GM12878 (cell line): ENCODE results near the gene FCER1G.

Experiments used
- CEBPB ChIP-seq, 2 experiments: fragments of 150-350 bp in 1 of 2; IDR thresholded peaks; 2 replicates each; pipeline ENCODE4 v1.6.1; 2012 to 2014; ENCODE audit warnings: low read depth in 2 of 2, low read length in 2 of 2, borderline replicate concordance in 1 of 2, inconsistent platforms in 1 of 2
- CHD1 ChIP-seq: IDR thresholded peaks from 2 replicates; pipeline ENCODE4 v1.6.1; 2012; ENCODE audit warnings: low read depth, low read length, improper control_type of control experiment
- CREM ChIP-seq: IDR thresholded peaks from 2 replicates; pipeline ENCODE4 v1.6.1; 2014; ENCODE audit warnings: antibody characterized with exemption, low read depth
- CTCF ChIP-seq, 3 experiments: IDR thresholded peaks in 2 of 3; conservative IDR thresholded peaks in 1 of 3; 2 replicates each; pipeline ENCODE4 v1.5.1; 2011; ENCODE audit warnings: low read depth in 3 of 3, low read length in 3 of 3, mild to moderate bottlenecking in 3 of 3, control low read depth in 2 of 3, moderate library complexity in 2 of 3, inconsistent platforms in 1 of 3, mixed read lengths in 1 of 3; ENCODE audit not compliant: control insufficient read depth in 2 of 3, insufficient read depth in 1 of 3; ENCODE audit errors: extremely low read depth in 1 of 3
- MXI1 ChIP-seq: fragments of 150-350 bp; IDR thresholded peaks from 2 replicates; pipeline ENCODE4 v1.6.1; 2011; ENCODE audit warnings: low read depth, mild to moderate bottlenecking, inconsistent platforms, low read length, improper control_type of control experiment
- POLR2A ChIP-seq: IDR thresholded peaks from 2 replicates; pipeline ENCODE4 v1.6.1; 2011; ENCODE audit warnings: low read depth, mild to moderate bottlenecking, low read length
- SREBF2 ChIP-seq: IDR thresholded peaks from 2 replicates; pipeline ENCODE4 v1.6.1; 2012; ENCODE audit warnings: mild to moderate bottlenecking, low read length
- ZNF24 ChIP-seq: fragments of 450-650 bp; IDR thresholded peaks from 2 replicates; pipeline ENCODE4 v1.6.1; 2017; ENCODE audit warnings: antibody characterized with exemption, mild to moderate bottlenecking

DNA sequence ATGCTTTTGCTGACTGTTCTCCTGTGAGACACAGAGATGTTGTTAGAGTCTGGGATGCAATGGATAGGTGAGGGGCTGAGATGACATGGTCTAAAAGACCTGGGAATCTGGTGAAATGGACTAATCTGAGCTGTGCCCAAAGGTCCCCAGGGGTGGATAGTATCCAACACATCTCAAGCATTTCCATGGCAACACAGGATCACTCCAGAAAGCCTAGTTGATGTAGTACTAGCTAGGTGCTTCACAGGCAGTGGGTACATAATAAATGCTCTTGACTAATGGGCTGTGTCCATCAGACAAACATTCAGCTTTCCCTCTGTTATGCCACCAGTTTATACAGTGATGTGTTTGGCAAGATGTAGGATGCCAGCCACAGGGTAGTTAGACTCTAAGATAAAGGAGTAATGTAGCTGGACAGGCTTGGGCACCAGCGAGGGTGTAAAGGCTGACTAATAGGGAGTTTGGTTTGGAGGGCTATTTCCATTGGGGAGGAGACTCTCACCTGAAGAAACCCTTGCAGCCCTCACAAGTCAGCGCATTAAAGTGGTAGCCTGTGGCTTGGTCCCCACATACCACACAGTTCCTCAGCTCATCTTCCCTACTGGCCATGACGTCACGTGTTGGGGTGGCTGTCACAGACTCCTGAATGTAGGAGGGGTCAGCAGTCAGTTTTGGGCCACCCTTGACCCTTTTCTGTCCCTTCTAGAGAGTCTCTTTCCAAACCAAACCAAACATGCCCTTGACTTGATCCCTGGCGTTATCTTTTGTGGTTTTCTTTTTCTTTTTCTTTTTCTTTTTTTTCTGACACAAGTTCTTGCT, 21.1 kb downstream of the FCER1G start:
- no peak for TF ChIP-seq POLR2A
- no peak for TF ChIP-seq CTCF (IDR thresholded peaks at IDR 0.05 in 2 of 3, conservative IDR thresholded peaks at IDR 0.05 in 1 of 3; ENCODE audit: control insufficient read depth in 2 of 3, extremely low read depth in 1 of 3, insufficient read depth in 1 of 3, low read depth in 3 of 3, low read length in 3 of 3)
- TF ChIP-seq CEBPB (IDR thresholded peaks at IDR 0.05; ENCODE audit: borderline replicate concordance in 1 of 2, low read depth in 2 of 2, low read length in 2 of 2) = no peak
- TF ChIP-seq CREM = no peak
- no peak for TF ChIP-seq ZNF24
- TF ChIP-seq MXI1 = no peak
- TF ChIP-seq CHD1 = no peak
- no peak for TF ChIP-seq SREBF2
